NCI-H146 treated with DMSO at 0.1 percent for 48 hours (cell line): ENCODE data around the gene BCL11B.

ENCODE experiments used
- DNase-seq: peaks from one replicate; lab custom pipeline; 2025; ENCODE audit not compliant: unreplicated experiment; lab: John Stamatoyannopoulos, UW

The BCL11B gene

DNA sequence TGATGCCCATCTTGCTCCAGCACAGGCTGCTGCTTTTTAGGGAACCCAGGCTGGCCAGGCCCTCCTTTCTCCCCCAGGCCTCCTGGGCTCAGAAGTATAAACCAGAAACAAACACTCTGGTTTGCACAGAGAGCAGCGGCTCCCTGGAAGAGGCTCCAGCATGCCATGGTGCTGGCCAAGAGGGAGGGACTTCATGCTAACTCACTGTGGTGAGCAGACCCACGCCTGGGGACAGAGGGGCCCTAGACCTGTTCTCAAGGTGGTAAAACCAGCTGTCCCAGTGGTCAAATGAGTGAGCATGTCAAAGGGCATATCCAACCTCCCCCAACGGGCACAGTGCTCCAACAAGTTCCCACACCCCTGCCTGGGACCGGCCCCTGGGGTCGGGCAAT, 15.5 kb downstream of the BCL11B start:
- DNase-seq, result no peak

DNA sequence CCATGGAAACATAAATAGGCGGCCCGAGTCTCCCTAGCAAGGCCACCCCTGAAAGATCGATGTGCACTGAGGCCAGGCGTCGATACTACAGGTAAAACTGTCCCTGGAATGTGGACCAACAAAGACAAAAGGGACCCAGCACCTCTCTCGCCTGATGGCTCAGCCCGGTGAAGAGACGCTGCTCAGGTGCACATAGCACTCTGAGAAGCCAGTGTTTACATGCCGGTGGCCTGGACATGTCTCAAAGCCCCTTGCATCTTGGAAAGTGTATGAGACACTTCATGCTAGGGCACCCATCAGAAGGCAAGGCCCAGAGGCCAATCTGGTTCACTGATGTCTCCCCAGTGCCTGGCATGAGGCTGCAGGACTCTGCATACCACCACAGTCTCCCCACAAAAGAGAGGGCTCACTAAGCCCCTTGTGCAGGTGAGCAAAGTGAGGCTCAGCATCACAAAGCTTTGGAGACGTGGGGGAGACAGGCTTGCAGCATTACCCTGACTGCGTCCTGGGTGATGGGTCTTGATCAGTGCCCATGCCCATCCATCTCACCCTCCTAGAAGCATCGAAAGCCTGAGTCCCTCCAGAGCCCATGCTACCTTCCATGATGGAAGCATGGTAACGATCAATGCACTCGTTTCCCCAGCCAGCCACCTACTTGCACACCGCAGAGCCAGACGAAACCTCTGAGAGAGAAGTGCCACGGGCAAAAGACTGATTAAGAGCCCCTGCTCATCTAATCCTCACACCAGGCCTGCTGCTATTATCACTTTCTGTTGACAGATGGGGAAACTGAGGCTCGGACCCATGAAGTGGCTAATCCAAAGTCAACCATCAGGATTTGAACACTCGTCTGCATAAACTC, 16.1 kb downstream of the BCL11B start:
- DNase-seq, result no peak

DNA sequence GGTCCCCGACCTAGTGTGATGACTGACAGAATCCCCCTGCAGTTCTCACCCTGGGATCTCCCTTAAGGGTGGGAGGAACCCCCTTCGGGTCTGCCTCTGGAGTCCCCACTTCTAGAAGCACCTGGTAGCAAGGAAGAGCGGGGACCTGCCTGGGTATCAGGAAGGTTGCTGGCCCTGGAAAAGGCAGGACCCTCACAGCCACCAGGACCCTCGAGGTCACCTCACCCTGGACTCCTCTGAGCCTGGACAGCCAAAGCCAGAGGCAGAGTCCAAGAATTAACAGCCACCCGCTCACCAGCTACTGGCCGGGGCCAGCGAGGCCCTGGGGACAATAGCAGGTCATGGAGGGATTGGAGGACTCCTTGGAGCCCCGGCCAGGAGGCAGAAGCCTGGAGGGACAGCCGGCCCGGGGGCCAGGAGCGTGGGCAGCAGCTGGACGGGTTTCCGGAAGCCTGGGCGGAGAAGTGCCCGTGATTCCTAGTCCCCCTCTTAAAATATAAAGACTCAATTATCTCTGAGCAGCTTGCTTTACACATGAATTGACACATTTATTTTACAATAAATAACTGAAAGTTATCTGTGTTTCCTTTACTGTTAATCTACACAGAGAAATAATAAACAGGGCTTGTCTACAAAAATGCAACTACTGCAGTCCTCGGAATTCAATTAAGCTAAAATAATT, 17.5 kb downstream of the BCL11B start:
- DNase-seq, result no peak

DNA sequence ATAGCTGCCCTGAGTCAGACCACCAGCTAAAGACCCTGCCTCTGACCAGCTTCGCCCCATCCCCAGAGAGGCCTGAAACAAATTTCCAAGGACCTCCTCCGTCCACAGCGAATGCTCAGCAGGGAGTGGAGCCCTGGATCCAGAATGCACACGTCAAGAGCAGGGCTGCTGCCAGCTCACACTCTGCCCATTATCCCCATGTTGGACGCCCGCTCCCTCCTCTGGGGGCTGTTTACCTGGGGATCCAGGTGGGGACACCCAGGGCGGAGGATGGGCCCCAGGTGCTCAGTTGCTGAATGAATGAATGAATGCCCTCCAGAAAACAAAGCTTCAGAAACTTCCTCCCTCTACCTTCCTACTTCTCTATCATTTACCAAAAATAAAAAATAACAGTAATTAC, 18.1 kb downstream of the BCL11B start:
- no peak for DNase-seq

DNA sequence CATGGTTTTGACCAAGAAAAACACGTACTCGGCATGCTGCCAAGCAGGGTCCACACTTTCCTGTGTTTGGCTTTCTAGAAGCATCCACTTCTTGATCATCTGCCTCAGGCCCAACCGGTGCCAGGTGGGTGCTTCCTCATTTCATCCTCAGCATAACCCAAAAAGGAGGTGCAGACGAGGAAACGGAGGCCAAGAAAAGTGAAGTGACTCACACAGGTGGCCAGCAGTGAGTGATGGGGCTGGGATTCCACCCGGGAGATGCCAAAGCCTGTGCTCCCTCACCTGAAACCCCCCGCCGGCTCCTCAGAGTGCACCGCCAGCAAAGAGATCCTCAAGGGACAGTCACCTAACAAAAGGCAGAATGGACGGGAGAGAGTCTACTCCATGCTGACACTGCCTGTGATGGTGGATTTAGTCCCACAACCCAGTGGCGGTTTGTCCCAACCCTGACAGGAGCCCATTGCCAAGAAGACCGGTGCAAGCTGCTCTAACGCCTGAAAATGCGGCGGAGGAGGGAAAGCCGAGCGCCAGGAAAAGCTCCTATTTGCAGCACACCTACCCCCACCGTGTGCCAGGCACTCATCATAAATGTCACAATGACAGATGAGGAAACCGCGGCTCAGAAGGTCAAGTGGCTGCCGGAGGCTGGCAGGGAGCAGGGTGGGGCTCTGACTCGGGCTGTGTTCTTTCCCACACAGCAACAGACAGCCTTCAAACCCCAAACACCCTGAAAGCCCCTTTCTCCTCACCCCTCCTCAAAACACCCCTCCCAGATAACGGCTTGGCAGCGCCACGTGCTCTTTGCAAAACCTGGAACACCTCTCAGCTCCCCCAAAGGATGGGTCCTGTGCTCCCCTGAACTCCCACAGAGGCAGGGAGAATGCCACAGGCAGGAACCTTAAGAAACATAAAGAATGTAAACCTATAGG, 18.8 kb downstream of the BCL11B start:
- DNase-seq, result no peak

DNA sequence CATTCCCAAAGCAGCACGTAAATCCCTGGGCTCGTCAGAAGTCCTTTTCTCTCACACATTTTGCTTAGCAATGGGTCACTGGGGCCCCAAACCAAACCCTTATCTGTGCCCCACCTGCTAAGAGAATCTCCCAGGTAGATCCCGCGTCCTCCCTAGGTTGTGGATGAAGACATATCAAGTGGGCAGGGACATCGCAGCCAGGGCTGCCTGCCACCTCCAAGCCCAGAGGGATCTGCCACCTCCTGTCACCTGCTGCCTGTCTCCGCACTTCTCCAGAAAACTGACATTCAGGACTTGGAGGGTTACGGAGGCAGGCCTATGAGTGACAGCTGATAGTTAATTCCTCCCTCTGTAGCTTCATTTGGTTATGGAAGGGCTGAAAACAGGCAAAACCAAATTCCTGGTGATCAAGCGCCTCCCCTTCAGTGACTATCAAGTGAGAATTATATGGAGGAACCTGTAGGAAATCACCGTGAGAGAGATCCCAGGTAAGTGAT, 19.5 kb downstream of the BCL11B start:
- DNase-seq, result no peak

DNA sequence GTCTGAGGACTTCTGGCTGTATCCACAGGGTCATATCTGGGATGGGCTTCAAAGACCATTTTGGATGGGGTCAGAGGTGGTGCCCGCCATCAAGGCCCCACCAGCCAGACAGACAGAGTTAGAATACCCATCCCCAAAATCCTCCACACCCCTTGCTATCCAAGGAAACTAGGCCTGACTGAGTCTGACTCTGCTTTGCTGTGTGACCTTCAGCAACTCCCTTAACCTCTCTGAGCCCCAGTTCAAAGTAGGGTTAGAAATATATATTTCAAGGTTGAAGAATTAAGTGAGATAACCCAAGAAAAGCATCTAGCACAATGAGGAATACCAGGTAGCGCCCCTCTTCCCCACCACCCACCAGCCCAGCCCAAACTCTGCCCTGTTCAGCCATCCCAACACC, 20.3 kb downstream of the BCL11B start:
- no peak for DNase-seq

DNA sequence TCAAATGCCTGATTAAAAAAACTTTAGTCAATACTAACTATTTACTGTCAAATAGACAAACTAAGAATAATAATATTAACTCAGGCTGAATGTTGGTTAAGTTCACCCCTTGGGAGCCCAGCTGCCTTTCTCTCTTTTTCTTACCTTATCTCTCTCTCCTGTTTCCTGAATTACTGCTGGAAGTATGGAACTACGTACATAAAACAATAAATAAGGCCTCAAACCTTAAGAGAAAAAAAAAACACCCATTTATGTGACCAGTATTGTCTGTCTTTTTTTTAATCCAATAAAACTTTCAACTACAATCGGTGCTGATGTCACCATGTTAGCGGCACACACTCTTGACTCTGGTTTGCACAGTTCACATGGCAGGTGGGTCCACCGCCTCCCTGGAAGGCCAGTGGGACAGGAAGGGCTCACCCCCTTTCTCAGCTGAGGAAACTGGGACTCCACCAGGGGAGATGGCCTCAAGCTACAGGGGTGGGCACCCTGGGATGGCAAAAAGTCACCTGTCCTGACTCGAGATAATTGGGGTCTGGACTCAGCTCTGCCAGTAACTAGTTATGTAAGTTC, 21.3 kb downstream of the BCL11B start:
- no peak for DNase-seq

DNA sequence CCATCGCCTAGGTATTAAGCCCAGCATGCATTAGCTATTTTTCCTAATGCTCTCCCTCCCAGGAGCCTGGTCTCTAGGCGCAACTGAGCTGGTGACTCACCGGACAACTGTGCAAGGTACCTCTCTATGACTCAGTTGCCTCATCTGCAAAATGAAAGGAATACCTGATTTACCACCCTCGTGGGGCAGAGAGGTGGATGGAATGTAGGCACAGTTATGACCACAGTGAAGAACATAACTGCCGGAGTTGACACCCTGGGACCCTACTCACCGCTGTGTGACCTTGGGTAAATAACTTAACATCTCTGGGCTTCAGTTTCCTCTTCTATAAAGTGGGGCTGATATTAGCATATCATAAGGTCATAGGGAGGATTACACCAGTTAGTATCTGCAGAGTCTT, 22.6 kb downstream of the BCL11B start:
- DNase-seq, result no peak

DNA sequence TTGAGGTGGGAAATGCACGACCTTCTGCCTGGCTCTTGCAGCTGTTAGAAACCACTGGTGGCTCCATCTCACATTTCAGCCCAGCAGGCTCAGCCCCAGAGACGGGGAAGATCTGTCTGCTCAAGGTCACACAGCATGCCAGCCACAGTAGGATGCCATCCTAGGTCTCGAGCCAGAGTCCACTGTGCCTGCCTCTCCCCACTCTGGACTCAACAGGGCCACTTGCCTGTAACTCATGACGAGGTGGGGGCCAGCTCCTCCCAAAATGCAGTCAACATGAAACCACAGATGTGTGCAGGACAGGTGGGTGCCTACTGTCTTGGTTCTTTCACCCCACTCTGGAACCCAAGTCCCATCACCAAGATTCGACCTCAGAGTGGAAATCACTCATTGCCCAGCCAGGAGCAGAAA, 23.2 kb downstream of the BCL11B start:
- no peak for DNase-seq

DNA sequence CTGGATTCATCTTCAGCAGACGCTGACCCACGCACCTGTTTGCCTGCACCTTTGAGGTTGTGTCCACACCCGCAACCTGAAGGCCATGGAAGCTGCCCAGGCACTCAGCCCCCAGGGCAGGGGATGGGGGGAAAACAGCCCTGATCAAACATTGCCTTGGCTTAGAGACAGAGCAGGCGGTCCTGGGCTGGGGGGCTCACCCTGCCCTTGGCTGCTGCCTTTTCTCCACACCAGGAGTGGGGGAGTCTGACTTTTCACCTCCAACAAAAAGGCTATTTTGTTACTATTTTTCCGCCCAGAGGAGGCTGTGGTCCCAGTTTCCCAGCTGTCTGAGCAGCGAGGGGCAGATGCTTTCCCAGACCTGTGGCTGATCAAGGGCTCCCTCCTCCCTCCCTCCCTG, 24.2 kb downstream of the BCL11B start:
- DNase-seq, result no peak

DNA sequence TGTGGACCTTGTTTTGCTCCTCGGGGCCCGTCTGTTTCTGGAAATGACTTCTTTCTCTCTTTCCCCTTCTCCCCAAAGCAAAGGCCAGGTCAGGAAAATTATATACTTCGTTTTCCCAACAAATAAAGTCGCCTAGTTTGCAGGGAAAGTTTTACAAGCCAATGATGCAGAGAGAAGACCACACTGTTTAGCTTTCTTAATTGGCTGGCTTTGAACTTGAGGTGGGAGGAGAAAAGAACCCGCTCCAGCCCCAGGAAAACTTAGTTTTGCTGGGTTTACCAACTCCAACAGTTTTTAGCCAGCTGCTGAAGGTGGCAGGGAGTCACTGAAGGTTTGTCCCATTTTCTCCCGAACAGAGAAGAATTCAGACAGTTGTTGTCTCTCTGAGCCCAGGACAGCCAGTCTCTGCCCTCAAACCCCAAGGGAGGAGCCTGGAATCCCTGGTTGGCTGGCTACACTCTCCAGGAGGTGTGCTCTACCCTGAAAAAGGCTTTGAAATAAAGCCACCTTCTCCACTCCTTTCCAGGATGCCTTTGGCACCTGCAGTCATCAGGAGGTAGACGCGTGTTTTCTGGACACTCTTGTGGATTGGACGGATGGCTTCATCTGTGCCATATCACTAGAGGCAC, 24.8 kb downstream of the BCL11B start:
- DNase-seq, result no peak

DNA sequence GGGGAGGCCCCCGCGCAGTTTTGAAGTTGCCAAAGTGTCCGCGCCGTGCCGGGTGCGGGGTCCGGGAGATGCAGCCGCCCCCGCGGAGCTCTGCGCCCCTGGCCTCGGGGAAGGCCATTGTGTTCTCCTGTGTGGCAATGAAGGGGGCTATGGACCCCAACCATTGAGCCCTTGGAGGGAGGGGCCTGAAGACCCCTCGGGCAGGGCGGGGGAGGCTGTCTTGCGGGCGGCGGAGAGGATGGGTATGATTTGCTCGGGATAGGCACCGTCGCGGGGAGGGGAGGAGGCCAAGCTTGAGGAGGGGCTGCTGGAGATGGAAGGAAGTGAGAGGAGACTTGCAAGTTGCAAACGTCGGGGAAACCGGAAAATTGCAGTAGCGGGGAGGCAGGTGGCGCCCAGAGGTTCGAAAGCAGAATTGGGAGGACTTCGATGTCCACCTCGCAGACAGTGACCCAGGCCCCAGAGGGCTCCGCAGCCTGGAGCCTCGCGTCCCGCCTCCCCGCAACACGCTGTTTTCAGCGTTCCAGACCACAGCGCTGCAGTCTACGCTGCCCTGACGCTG, 25.4 kb downstream of the BCL11B start:
- DNase-seq, result no peak

DNA sequence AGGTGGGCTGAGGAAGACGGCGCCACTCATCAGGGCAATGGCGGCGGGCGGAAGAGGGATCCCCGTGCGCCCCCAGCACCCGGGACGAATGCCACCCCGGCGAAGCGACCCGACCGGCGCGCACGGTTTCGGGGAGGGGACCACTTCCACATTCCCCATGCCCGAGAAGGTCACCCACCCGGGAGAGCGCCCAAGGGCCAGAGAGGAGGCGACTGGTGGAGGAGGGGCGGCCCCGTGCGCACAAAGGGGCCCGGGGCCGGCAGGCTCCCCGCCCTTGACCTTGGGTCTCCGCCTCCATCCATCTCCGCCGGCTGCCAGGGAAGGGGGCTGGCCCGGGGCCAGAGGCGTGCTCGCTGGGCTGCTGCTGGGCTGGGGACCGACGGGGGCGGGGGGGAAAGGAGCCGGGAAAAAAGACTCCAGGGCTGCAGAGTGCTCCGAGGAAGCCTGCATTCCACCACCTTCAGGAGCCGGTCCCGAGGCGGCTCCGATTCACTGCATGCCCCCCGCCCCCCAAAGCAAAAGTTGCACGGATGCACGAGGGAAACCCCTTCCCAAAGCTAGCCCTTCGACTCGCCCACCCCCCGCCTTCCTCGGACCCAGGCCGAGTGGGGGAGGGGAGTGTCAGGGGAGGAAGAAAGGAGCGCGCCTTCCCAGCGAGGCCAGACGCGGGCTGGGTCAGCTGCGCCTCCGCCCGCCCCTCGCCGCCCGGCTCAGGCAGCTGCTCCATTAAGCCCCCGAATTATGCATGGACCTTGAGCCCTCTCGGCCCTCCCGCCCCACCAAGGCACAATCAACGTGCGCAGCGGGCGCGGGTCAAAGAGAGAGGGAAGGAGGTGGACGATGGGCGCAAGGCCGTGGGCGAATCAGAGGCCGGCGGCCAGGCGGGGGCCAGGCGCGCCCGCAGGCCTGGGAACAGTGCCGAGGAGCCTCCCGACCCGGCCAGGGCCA, 26.2 kb downstream of the BCL11B start:
- DNase-seq, result no peak

DNA sequence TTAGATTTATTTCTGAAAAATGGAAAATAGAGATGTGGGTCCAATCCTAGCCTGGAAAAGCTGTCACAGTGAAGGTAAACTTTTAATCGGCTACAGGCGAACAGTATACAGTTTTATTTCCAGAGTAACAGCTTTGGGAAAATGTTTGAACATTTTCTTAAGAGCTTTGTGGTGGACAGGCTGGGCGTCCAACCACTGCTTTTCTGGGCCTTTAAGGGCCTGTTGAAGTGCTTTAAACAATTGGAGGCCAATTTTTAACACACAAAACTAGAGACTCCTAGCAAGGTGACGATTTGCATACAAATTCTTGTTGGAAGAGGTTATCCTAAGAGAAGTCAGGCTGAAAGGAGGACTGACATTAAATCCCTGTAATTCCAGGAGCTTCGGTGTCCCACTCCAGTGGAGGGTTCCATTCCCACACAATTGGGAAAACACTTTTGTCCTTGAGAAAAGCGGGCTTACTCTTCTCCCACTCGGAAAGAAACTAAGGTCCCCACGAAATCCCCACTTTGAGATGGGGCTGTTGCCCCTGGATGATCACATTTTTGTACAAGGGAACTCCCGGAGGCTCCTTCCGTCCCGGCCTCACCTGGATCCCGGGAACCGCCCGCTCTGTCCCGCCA, 26.9 kb downstream of the BCL11B start:
- DNase-seq, result no peak

DNA sequence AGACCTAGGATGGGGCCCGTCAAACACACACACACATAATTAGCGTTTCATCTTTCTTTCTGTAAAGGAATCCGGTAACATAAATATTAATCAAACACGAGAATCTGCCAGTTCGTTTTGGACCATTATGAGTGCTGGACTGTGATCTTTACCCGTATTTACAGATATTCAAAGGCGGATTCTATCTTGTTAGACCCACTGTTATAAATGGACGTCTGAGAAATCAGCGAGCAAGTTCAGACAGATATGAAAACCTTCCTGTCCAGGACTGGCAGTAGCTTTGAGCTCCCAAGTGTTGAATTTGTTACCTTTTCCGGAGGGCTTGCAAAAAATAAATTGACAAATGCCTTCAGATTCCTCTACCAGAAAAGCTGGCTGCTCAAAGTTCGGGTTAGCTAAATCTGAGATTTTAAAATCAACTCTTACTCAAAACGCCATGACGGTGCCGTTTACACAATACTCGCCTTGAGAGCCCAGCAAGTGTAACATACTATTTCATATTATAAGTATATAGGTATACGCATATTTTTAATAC, 27.6 kb downstream of the BCL11B start:
- no peak for DNase-seq

DNA sequence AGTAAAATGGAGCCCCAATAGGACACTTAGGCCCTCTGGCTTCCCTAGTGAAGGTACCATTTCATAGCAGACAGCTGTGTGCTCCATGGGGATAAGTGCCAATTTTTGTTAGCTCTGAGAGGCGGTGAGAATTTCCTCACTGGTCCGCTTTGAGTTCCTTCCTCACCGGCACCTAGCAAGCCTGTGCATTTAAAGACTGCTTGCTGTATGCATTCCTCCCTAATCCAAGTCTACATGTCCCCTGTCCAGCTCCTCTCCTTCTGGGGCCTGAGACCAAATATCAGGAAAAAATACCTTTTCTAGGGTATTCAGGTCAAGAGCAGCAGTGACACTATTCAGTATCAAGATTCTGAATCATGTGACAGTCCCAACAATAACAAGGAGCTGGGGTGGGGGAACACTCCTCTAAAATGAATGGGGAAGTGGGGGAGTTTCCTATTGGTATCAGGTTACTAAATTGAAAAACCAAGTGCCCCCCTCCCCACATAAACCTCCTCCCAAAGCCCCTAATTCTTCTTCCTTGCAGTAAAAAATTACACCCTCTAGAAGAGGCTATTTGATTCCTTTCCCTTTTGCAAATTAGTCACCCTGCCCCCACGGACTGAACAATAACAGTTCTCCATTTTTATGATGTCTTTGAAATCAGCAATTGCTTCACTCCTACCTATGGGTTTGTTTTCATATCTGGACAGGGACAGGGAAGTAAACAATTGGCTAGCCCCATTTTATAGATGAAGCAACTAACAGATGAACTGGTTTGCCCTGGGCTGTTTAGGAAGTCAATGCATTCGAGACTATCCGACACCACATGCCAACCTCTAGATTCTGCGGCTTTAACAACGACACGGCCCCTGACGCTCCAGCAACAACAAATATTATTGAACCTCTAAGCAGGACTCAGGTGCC, 28.9 kb downstream of the BCL11B start:
- no peak for DNase-seq
